Uterus (tissue), 4 donors: ENCODE data around the gene GOLIM4. TPM values are rescaled to one million over a fixed set of nuclear protein-coding genes. Genes with fewer than 3 reads are reported as not detected.

Experiments
- DNase-seq, 2 donors: peaks; one replicate each; pipeline ENCODE4 v3.0.0-alpha.2; 2019 to 2020
- H3K27ac ChIP-seq, 2 donors: fragments of 200-600 bp; sonication (generic); 1 replicate in 1 of 2; 2 replicates in 1 of 2; pipeline ENCODE4 v1.5.1; 2016 to 2018
- H3K27me3 ChIP-seq, 2 donors: fragments of 200-600 bp; sonication (generic); one replicate each; pipeline ENCODE4 v1.5.1; 2018 to 2019; ENCODE audit warnings: control low read depth in 1 of 2
- H3K36me3 ChIP-seq, 2 donors: fragments of 200-600 bp; sonication (generic); one replicate each; pipeline ENCODE4 v1.5.1; 2019; ENCODE audit warnings: control low read depth in 1 of 2
- H3K4me1 ChIP-seq, 2 donors: fragments of 200-600 bp; sonication (generic); one replicate each; pipeline ENCODE4 v1.5.1; 2018 to 2019; ENCODE audit warnings: control low read depth in 1 of 2
- H3K4me3 ChIP-seq, 2 donors: fragments of 200-600 bp; sonication (generic); 1 replicate in 1 of 2; 2 replicates in 1 of 2; pipeline ENCODE4 v1.5.1; 2018 to 2019; ENCODE audit warnings: mild to moderate bottlenecking in 1 of 2
- H3K9me3 ChIP-seq, 2 donors: fragments of 200-600 bp; sonication (generic); one replicate each; pipeline ENCODE4 v1.5.1; 2019; ENCODE audit warnings: control low read depth in 1 of 2
- POLR2A ChIP-seq, 2 donors: fragments of 450-650 bp; IDR thresholded peaks; one replicate each; pipeline ENCODE4 v1.6.1; 2016; ENCODE audit warnings: antibody characterized with exemption in 2 of 2, mild to moderate bottlenecking in 1 of 2, moderate library complexity in 1 of 2
- intact Hi-C: fragments of 100-400 bp; cut with DNase I; formaldehyde crosslinking; loops from one replicate; pipeline ENCODE4 v1.15.1; 2023; ENCODE audit warnings: low total_unique reads
- total RNA-seq, 4 donors: library from RNA; depleted of rRNA in 3 of 4; stranded (reverse); fragments of >200 nt in 3 of 4; gene quantifications; one replicate each; pipeline versions ENCODE4 v1.1.0 to v1.2.4, GENCODE V29; 2014 to 2023
- TF ChIP-seq, protein P1 (sequence below), 4 experiments: fragments of 200-600 bp in 2 of 4; fragments of 450-650 bp in 2 of 4; sonication (generic) in 2 of 4; IDR thresholded peaks; one replicate each; pipeline ENCODE4 v1.5.1; 2016 to 2019; ENCODE audit warnings: antibody characterized with exemption in 4 of 4, mild to moderate bottlenecking in 2 of 4, moderate library complexity in 1 of 4
- donor health status: DM: yes; HTN: yes; CAD: no.

The GOLIM4 gene
- total RNA-seq, 4 donors from 2014 or later = 21.0 to 85.1 (median 29.7) TPM

- Histone ChIP-seq H3K4me1 (no peaks in the 10 kb centered on the region), H3K4me3 (no peak overlapping the region), H3K9me3 (no peaks in the 10 kb centered on the region), H3K27ac (peak overlapping the region; percentile 36 to 40), H3K27me3 (no peaks in the 10 kb centered on the region), H3K36me3 (no peaks in the 10 kb centered on the region)
- intact Hi-C loops = loop anchor here (5.0 kb wide), 1 partner anchor 114 kb away; no protein-coding TSS in a partner anchor
- TF ChIP-seq POLR2A (IDR thresholded peaks at IDR 0.05) = no peak
- TF ChIP-seq, protein P1, sequence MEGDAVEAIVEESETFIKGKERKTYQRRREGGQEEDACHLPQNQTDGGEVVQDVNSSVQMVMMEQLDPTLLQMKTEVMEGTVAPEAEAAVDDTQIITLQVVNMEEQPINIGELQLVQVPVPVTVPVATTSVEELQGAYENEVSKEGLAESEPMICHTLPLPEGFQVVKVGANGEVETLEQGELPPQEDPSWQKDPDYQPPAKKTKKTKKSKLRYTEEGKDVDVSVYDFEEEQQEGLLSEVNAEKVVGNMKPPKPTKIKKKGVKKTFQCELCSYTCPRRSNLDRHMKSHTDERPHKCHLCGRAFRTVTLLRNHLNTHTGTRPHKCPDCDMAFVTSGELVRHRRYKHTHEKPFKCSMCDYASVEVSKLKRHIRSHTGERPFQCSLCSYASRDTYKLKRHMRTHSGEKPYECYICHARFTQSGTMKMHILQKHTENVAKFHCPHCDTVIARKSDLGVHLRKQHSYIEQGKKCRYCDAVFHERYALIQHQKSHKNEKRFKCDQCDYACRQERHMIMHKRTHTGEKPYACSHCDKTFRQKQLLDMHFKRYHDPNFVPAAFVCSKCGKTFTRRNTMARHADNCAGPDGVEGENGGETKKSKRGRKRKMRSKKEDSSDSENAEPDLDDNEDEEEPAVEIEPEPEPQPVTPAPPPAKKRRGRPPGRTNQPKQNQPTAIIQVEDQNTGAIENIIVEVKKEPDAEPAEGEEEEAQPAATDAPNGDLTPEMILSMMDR (IDR thresholded peaks at IDR 0.05) = no peak
- no peak for DNase-seq
Observed at GRCh38 chr3:168048414-168049330, 47.1 kb downstream of the GOLIM4 start.

GRCh38 chr3:168047936-168048335 lies 47.8 kb downstream of the GOLIM4 start:
- Histone ChIP-seq H3K27ac (no peak overlapping the region), H3K36me3 (no peaks in the 10 kb centered on the region), H3K4me3 (no peak overlapping the region), H3K27me3 (no peaks in the 10 kb centered on the region), H3K9me3 (no peaks in the 10 kb centered on the region), H3K4me1 (no peaks in the 10 kb centered on the region)
- TF ChIP-seq POLR2A (IDR thresholded peaks at IDR 0.05) = no peak
- TF ChIP-seq, protein P1 (IDR thresholded peaks at IDR 0.05) = no peak
- no peak for DNase-seq
- intact Hi-C loops = loop anchor here (5.0 kb wide), 1 partner anchor 114 kb away; no protein-coding TSS in a partner anchor

- Histone ChIP-seq H3K4me3 (no peak overlapping the region), H3K36me3 (no peaks in the 10 kb centered on the region), H3K9me3 (no peaks in the 10 kb centered on the region), H3K4me1 (no peaks in the 10 kb centered on the region), H3K27ac (peak overlapping the region in 1 of 2 donors; percentile 5), H3K27me3 (no peaks in the 10 kb centered on the region)
- intact Hi-C loops = loop anchor here (5.0 kb wide), 1 partner anchor 115 kb away; no protein-coding TSS in a partner anchor
- TF ChIP-seq POLR2A (IDR thresholded peaks at IDR 0.05) = no peak
- TF ChIP-seq, protein P1 (IDR thresholded peaks at IDR 0.05) = peak; percentile 78 to 88 (median 84)
- DNase-seq = no peak
Observed at GRCh38 chr3:168047190-168047795, 48.4 kb downstream of the GOLIM4 start.

DNA sequence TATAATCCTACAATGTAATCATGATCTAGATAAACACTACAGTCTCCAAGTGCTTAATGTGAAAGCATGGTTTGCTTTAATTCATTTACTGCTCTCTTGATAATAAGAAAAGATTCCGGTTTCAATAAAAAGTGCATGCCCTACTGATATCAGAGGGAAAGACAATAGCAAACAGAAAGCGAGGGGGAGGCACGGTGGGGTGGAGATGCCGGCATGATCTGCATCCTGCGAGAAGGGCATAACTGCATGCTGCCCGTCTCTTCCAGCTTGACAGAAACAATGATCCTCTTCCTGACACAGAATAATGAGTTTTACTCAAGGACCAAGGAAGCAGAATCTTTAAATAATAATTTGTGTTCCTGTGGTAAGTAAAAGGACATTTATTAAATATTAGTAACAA lies 51.7 kb downstream of the GOLIM4 start:
- Histone ChIP-seq H3K9me3 (no peaks in the 10 kb centered on the region), H3K27ac (no peak overlapping the region), H3K4me1 (no peaks in the 10 kb centered on the region), H3K4me3 (no peak overlapping the region), H3K36me3 (no peaks in the 10 kb centered on the region), H3K27me3 (no peaks in the 10 kb centered on the region)
- TF ChIP-seq, protein P1 (IDR thresholded peaks at IDR 0.05) = no peak
- no peak for TF ChIP-seq POLR2A (IDR thresholded peaks at IDR 0.05)
- DNase-seq = no peak
- intact Hi-C loops = no loop called here
